ENCODE results near the gene HOXB7. TPM values are rescaled to one million over a fixed set of nuclear protein-coding genes. Genes with fewer than 3 reads are reported as not detected.

The HOXB7 gene
- polyA plus RNA-seq, 3 donors: not detected

DNA sequence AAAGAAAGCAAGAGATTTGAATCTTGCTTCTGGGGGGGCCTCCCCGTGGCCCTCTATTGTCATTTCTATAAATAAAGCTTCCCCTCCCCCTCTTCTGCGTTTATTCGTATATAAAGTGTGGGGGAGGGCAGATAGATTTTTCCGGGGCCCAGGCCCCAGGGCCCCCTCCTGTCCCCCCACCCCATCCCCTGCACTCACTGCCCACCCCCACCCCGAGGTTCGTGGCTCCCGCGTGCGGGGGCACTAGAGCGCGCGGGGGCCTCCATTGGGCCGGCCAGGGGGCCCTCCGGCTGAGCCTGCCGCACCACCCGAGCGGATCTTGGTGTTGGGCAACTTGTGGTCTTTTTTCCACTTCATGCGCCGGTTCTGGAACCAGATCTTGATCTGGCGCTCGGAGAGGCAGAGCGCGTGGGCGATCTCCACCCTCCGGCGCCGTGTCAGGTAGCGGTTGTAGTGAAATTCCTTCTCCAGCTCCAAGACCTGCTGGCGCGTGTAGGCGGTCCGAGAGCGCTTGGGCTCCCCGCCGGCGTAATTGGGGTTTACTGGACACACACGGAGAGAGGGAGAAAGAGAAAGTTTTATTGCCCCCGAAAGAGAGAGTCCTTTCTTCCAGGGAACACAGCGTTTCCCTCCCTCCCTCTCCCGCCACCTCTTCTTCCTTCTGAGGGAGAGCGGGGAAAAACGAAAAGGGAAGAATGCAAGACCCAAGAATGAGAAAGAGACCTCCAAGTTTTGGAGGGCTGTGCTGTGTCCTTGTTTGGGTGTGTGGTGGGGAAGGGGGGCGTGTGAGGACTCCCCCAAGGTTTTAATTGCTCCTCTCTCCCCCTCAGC lies 34.1 kb downstream of the HOXB7 start:
- peak overlapping the region; percentile 99 for H3K4me2 ChIP-seq (replicated peaks; ENCODE audit: extremely low read depth, low read length, poor library complexity, severe bottlenecking)
- peak overlapping the region; percentile 24 to 86 (median 29) for H3K4me3 ChIP-seq (replicated peaks in 1 of 3; ENCODE audit: low read depth in 2 of 3, low read length in 3 of 3)
- no peak for DNase-seq
- H3K9me3 Mint-ChIP-seq: peaks cover 4 to 33% (median 19%) of the 10 kb centered on the region in 7 donors
- peaks cover 63 to 84% (median 80%) of the 10 kb centered on the region in 3 donors for H3K27me3 Mint-ChIP-seq (ENCODE audit: low read depth in 3 of 3)
- peaks cover 10 to 17% of the 10 kb centered on the region in 2 donors for H3K36me3 Mint-ChIP-seq
- TF ChIP-seq, protein P1, sequence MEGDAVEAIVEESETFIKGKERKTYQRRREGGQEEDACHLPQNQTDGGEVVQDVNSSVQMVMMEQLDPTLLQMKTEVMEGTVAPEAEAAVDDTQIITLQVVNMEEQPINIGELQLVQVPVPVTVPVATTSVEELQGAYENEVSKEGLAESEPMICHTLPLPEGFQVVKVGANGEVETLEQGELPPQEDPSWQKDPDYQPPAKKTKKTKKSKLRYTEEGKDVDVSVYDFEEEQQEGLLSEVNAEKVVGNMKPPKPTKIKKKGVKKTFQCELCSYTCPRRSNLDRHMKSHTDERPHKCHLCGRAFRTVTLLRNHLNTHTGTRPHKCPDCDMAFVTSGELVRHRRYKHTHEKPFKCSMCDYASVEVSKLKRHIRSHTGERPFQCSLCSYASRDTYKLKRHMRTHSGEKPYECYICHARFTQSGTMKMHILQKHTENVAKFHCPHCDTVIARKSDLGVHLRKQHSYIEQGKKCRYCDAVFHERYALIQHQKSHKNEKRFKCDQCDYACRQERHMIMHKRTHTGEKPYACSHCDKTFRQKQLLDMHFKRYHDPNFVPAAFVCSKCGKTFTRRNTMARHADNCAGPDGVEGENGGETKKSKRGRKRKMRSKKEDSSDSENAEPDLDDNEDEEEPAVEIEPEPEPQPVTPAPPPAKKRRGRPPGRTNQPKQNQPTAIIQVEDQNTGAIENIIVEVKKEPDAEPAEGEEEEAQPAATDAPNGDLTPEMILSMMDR (IDR thresholded peaks at IDR 0.05): no peak
- WGBS (ENCODE audit: insufficient coverage): 10% methylated on average over 18 of the region's 43 CpGs
- peak overlapping the region; percentile 68 for H2AFZ ChIP-seq (ENCODE audit: insufficient read depth, low read depth, low read length, poor library complexity, severe bottlenecking)
- intact Hi-C loops (cut with micrococcal nuclease): no loop called here
- H3K27ac Mint-ChIP-seq: no peak overlapping the region
- no peaks in the 10 kb centered on the region for H4K20me1 ChIP-seq (ENCODE audit: insufficient read depth, low read length)
- H3K4me3 Mint-ChIP-seq: peak overlapping the region; percentile 77 to 90
- H3K36me3 ChIP-seq (replicated peaks in 1 of 2; ENCODE audit: control insufficient read depth in 1 of 2, insufficient read depth in 2 of 2, low read length in 2 of 2): no peaks in the 10 kb centered on the region
- no peak overlapping the region for H3K27ac ChIP-seq (ENCODE audit: low read depth in 1 of 2, low read length in 2 of 2)
- H3K27me3 ChIP-seq (ENCODE audit: control insufficient read depth in 2 of 2, insufficient read depth in 2 of 2, low read length in 2 of 2): peaks cover 62 to 91% of the 10 kb centered on the region in 2 donors
- H3K79me2 ChIP-seq (ENCODE audit: insufficient read depth, low read length): no peaks in the 10 kb centered on the region
- H3K4me1 Mint-ChIP-seq: peaks cover 41% of the 10 kb centered on the region
- peaks cover 28 to 38% of the 10 kb centered on the region in 2 donors for H3K4me1 ChIP-seq (ENCODE audit: control insufficient read depth in 1 of 2, insufficient read depth in 2 of 2, low read length in 2 of 2)
- no peak overlapping the region for H3K9ac ChIP-seq (ENCODE audit: insufficient read depth, low read length, poor library complexity, severe bottlenecking)
- H3K9me3 ChIP-seq (replicated peaks in 1 of 2; ENCODE audit: control insufficient read depth in 1 of 2, insufficient read depth in 1 of 2, low read length in 2 of 2): peaks cover 0 to 12% of the 10 kb centered on the region in 2 donors

DNA sequence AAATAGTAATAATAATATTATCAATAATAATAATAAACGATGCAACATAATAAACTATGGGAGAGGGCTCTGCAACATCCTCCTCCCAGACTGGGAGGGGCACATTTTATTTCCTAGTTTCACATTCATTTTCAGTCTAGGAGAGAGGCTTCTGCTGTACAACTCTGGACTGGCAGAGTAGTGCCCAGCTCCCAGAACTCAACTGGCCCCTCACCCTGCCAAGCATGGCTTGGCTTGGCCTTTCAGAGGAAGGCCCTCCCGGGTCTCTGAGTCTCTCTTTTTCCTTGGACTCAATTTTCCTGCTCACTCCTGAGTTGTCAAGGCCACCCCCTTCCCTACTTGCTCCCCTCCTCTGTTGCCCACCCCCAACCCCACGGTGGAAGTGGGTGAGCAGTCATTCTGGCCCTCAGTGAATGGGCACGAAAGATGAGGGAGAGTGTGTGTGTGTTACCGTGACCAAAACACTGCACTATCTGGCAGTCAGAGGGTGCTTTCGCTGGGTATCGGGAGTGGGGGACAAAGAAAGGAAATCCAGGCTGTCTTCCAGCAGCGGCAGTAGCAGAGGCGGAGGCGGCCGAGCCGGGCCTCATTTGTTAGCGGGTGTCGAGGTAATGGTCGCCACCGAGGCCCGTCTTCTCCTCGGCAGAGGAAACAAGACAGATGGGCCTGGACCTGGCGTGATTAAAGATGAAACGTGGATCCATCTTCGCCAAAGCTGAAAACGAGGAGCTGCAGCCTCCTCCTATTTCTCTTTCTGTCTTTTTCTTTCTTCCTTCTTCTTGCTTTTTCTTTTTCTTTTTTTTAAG lies 34.9 kb downstream of the HOXB7 start:
- H3K4me1 Mint-ChIP-seq: peaks cover 39% of the 10 kb centered on the region
- H3K4me3 Mint-ChIP-seq: peak overlapping the region; percentile 43 to 85
- Histone ChIP-seq H2AFZ (ENCODE audit: insufficient read depth, low read depth, low read length, poor library complexity, severe bottlenecking) (no peak overlapping the region), H4K20me1 (ENCODE audit: insufficient read depth, low read length) (no peaks in the 10 kb centered on the region), H3K79me2 (ENCODE audit: insufficient read depth, low read length) (no peaks in the 10 kb centered on the region), H3K4me1 (ENCODE audit: control insufficient read depth in 1 of 2, insufficient read depth in 2 of 2, low read length in 2 of 2) (peaks cover 28 to 38% of the 10 kb centered on the region in 2 donors), H3K27me3 (ENCODE audit: control insufficient read depth in 2 of 2, insufficient read depth in 2 of 2, low read length in 2 of 2) (peaks cover 55 to 91% of the 10 kb centered on the region in 2 donors), H3K36me3 (replicated peaks in 1 of 2; ENCODE audit: control insufficient read depth in 1 of 2, insufficient read depth in 2 of 2, low read length in 2 of 2) (no peaks in the 10 kb centered on the region), H3K9me3 (replicated peaks in 1 of 2; ENCODE audit: control insufficient read depth in 1 of 2, insufficient read depth in 1 of 2, low read length in 2 of 2) (peaks cover 0 to 9% of the 10 kb centered on the region in 2 donors), H3K4me3 (replicated peaks in 1 of 3; ENCODE audit: low read depth in 2 of 3, low read length in 3 of 3) (peak overlapping the region in 1 of 3 experiments; percentile 86), H3K4me2 (replicated peaks; ENCODE audit: extremely low read depth, low read length, poor library complexity, severe bottlenecking) (peak overlapping the region; percentile 99), H3K27ac (ENCODE audit: low read depth in 1 of 2, low read length in 2 of 2) (no peak overlapping the region), H3K9ac (ENCODE audit: insufficient read depth, low read length, poor library complexity, severe bottlenecking) (no peak overlapping the region)
- TF ChIP-seq, protein P1 (IDR thresholded peaks at IDR 0.05): no peak
- peaks cover 10 to 14% of the 10 kb centered on the region in 2 donors for H3K36me3 Mint-ChIP-seq
- peak overlapping the region in 1 of 7 donors; percentile 74 for H3K27ac Mint-ChIP-seq
- 55% methylated on average over 16 of the region's 22 CpGs for WGBS (ENCODE audit: insufficient coverage)
- H3K9me3 Mint-ChIP-seq: peaks cover 4 to 35% (median 18%) of the 10 kb centered on the region in 7 donors
- H3K27me3 Mint-ChIP-seq (ENCODE audit: low read depth in 3 of 3): peaks cover 55 to 80% (median 75%) of the 10 kb centered on the region in 3 donors
- intact Hi-C loops (cut with micrococcal nuclease): no loop called here
- peak in 1 of 3 donors; percentile 16 for DNase-seq

All from CD14-positive monocyte (primary cell).